Colonic mucosa (tissue), 4 donors: Measurements from ENCODE around the gene PDE2A. TPM values are rescaled to one million over a fixed set of nuclear protein-coding genes. Genes with fewer than 3 reads are reported as not detected.

Experiments used
- DNase-seq: peaks from one replicate; pipeline ENCODE4 v3.0.0-alpha.2; 2020
- H3K27ac ChIP-seq: fragments of 200-600 bp; one replicate; pipeline ENCODE4 v1.8.0; 2021
- H3K27me3 ChIP-seq: fragments of 200-600 bp; one replicate; pipeline ENCODE4 v1.8.0; 2021
- H3K36me3 ChIP-seq: fragments of 200-600 bp; one replicate; pipeline ENCODE4 v1.8.0; 2021
- H3K4me1 ChIP-seq: fragments of 200-600 bp; one replicate; pipeline ENCODE4 v1.8.0; 2021; ENCODE audit warnings: mild to moderate bottlenecking
- H3K4me3 ChIP-seq: fragments of 200-600 bp; one replicate; pipeline ENCODE4 v1.8.0; 2021
- H3K9ac ChIP-seq, 2 donors: one replicate each; pipeline ENCODE4 v1.7.0; 2013; ENCODE audit warnings: control low read depth in 2 of 2, low read depth in 2 of 2, low read length in 2 of 2
- H3K9me3 ChIP-seq: fragments of 200-600 bp; one replicate; pipeline ENCODE4 v1.8.0; 2021
- intact Hi-C: fragments of 100-400 bp; cut with DNase I; formaldehyde crosslinking; loops from one replicate; pipeline ENCODE4 v1.14.1; 2022
- total RNA-seq, 2 donors: library from RNA; stranded (reverse); fragmentation: NEBNext Ultra II Directional in 1 of 2; extraction: Animal tissue kit (Norgen Biotek cat#: 25700) in 1 of 2; gene quantifications; one replicate each; pipeline ENCODE4 v1.2.1, GENCODE V29; 2021
- TF ChIP-seq, protein P1 (sequence below): fragments of 200-600 bp; IDR thresholded peaks from one replicate; pipeline ENCODE4 v1.8.0; 2022; ENCODE audit warnings: antibody characterized with exemption, mild to moderate bottlenecking
- donor health status: healthy.
- donor health status: DM: no; HTN: no; CAD: no.
- donor health status: DM: no; HTN: no; CAD: no.

The PDE2A gene
- total RNA-seq, 2 donors from 2014 or later = 5.6 to 8.9 TPM

DNA sequence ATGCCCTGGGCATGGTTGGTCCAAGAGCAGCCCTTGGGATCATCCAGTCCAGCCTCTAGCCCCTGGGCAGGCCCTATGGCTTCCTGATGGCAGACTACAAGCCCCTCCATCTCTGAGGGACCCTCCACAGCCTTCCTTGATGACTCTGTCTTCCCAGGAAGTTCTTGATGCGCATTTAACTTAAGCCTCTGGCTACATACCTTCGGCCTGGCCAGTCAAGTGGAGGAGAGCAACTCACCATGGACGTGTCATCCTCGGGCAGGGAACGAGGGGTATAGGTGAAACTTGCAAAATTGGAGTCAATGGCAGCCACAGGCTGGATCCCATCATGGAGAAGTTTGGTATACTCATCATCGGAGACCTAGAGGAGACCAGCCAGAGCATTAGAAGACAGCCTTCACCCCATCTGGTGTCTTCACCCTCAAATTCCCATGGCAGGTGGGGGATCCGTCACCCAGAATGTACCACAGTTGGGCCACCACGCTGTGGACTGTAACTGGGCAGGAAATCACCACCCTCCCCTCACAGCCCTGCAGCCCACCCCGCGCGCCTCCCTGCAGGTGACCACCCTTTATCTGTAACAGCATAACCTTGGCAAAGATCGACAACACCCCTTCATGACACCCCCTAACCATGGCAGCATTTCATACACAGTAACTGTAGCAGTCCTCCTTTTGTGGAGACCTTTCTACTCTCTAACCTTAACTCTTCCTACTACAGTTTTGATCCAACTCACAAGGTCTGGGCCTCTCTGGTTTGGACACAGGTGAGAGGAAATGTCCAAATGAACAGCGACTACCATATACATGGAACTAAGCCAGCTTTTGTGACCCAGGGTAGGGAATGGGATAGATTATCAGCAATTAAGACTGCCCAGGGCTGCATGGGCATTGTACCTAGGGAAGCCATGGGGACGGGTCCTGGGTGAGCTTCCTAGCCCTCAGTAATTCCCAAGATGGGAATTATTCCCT is 91.7 kb downstream of the PDE2A start:
- DNase-seq = no peak
- Histone ChIP-seq H3K4me3 (no peak overlapping the region), H3K36me3 (no peaks in the 10 kb centered on the region), H3K27ac (no peak overlapping the region), H3K4me1 (peaks cover 5% of the 10 kb centered on the region), H3K27me3 (peaks cover 10% of the 10 kb centered on the region), H3K9me3 (no peaks in the 10 kb centered on the region), H3K9ac (no peak overlapping the region)
- TF ChIP-seq, protein P1, sequence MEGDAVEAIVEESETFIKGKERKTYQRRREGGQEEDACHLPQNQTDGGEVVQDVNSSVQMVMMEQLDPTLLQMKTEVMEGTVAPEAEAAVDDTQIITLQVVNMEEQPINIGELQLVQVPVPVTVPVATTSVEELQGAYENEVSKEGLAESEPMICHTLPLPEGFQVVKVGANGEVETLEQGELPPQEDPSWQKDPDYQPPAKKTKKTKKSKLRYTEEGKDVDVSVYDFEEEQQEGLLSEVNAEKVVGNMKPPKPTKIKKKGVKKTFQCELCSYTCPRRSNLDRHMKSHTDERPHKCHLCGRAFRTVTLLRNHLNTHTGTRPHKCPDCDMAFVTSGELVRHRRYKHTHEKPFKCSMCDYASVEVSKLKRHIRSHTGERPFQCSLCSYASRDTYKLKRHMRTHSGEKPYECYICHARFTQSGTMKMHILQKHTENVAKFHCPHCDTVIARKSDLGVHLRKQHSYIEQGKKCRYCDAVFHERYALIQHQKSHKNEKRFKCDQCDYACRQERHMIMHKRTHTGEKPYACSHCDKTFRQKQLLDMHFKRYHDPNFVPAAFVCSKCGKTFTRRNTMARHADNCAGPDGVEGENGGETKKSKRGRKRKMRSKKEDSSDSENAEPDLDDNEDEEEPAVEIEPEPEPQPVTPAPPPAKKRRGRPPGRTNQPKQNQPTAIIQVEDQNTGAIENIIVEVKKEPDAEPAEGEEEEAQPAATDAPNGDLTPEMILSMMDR = no peak
- intact Hi-C loops = no loop called here

DNA sequence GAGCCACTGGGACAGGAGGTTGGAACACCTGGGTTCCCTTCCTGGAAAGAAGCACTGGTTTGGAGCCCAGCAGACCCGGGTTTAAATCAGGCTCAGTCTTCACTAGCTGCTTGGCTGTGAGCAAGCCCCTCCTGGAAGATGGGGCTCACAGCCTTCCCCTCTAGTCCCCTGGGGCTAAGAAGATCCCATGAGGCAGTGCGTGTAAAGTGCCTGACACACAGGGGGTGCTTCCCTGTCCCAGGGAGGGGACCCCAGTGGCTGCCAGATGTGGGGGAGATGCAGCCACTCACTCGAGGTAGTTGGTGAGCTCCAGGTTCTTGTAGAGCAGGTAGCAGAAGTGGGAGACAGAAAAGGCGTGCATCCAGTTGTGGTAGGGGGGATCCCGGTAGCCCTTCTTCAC is 93.2 kb downstream of the PDE2A start:
- no peak overlapping the region for H3K4me3 ChIP-seq
- no peak overlapping the region for H3K27ac ChIP-seq
- TF ChIP-seq, protein P1 = no peak
- peaks cover 5% of the 10 kb centered on the region for H3K4me1 ChIP-seq
- no peak for DNase-seq
- no peak overlapping the region for H3K9ac ChIP-seq
- no peaks in the 10 kb centered on the region for H3K9me3 ChIP-seq
- no peaks in the 10 kb centered on the region for H3K36me3 ChIP-seq
- peaks cover 10% of the 10 kb centered on the region for H3K27me3 ChIP-seq
- intact Hi-C loops = no loop called here

DNA sequence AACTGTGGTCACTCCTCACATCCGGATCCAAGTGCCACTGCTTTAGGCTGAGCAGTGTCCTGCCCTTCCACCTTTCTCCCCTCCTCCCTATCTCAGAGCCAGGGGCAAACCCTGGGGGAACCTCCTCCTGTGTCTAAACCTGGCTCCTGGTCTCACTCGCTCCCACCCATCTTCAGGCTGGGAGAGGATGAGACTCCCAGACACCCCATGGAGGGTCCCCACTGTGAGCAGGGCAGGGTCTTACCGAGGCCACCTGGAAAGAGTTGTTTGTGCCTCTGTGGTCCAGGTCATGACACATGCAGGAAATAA is 93.6 kb downstream of the PDE2A start:
- Histone ChIP-seq H3K36me3 (no peaks in the 10 kb centered on the region), H3K27me3 (peaks cover 10% of the 10 kb centered on the region), H3K9me3 (no peaks in the 10 kb centered on the region), H3K4me1 (peaks cover 5% of the 10 kb centered on the region), H3K9ac (no peak overlapping the region), H3K27ac (no peak overlapping the region), H3K4me3 (no peak overlapping the region)
- TF ChIP-seq, protein P1 = no peak
- no peak for DNase-seq
- intact Hi-C loops = no loop called here

DNA sequence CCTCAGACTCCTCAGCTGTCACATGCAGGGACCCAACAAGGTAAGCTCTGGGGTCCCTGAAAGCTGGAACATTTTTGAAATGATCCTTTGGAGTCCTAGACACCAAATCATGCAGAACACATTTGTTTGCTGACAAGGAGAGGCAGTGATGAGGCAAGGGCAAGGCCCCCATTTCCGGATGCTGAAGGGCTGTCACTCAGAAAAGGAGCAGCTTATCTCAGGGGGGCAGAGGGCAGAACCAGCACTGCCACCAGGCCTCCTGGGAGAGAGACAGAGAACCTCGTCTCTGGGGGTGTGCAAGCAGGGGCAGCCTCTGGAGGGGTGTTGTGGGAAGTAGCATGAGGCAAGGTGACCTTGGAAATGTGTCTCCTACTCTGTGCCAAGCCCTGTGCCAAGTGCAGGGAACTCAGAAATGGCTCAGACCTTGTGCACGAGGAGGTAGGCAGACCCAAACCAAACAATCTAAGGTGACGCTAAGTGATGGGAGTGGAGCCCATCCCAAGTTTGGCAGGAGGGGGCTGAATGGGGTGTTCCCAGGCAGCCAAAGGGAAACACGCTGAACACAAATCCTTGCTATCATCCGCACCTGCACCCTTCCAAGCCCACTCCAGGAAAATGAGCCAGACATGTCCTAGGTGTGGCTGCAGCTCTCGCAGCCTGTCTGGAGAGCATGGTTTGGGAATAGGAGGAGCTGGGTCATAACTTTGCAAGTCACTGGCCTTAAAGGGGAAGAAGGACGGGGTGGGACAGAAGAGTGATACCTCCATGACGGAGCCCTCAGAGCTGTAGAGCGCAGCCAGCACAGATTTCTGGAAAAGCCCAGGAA is 94.2 kb downstream of the PDE2A start:
- intact Hi-C loops = no loop called here
- no peak overlapping the region for H3K9ac ChIP-seq
- peaks cover 9% of the 10 kb centered on the region for H3K27me3 ChIP-seq
- no peaks in the 10 kb centered on the region for H3K36me3 ChIP-seq
- no peak overlapping the region for H3K27ac ChIP-seq
- H3K9me3 ChIP-seq = no peaks in the 10 kb centered on the region
- H3K4me3 ChIP-seq = no peak overlapping the region
- TF ChIP-seq, protein P1 = no peak
- peaks cover 5% of the 10 kb centered on the region for H3K4me1 ChIP-seq
- DNase-seq = no peak

DNA sequence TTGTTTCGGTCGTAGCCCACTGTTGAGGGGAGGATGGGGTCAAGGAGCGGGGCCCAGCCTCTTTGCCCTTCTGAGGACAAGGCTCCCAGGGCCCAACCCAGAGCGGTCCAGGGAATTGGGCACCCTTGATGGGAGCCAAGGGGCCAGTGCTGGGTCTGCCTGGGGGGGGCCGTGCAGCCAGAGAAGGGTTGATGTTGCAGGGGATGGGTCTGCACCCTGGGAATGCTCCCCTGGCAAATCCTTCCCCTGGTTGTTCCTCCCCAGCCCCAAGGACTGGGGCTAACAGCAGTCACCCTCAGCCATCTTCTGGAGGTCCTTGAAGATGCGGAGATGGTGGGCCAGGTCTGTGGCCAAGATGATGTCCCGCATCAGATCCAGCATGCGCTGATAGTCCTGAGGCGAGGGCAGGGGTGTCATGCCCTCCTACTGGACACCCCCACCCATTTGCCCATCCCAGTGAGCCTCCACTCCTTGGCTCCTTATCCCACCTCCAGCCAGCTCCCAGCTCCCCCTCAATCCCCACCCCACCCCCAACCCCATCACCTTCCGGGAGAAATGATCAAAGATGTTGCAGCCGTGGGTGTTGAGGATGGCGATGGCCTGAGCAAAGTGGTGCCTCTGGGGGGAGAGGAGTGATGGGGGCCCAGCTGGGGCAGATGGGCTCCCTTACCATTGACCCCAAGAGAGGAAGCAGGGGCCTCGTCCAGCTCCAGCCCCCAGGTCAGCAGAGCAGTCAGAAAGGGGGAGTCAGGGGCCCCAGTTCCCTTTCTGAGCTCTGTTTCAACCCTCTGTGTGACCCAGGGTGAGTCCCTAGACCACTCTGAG is 95.0 kb downstream of the PDE2A start:
- H3K4me3 ChIP-seq = no peak overlapping the region
- no peaks in the 10 kb centered on the region for H3K9me3 ChIP-seq
- intact Hi-C loops = no loop called here
- H3K36me3 ChIP-seq = no peaks in the 10 kb centered on the region
- no peaks in the 10 kb centered on the region for H3K4me1 ChIP-seq
- TF ChIP-seq, protein P1 = no peak
- H3K27me3 ChIP-seq = peaks cover under 1% of the 10 kb centered on the region
- H3K9ac ChIP-seq = no peak overlapping the region
- no peak for DNase-seq
- no peak overlapping the region for H3K27ac ChIP-seq
